GM19372 (cell line): Measurements from ENCODE around the gene AUH.

Experiments
- ATAC-seq: cut with Tn5 transposase; IDR thresholded peaks from one replicate; pipeline ENCODE4 v1.9.1; 2021; ENCODE audit warnings: mild to moderate bottlenecking, low read depth, moderate library complexity; ENCODE audit not compliant: unreplicated experiment

AUH gene

DNA sequence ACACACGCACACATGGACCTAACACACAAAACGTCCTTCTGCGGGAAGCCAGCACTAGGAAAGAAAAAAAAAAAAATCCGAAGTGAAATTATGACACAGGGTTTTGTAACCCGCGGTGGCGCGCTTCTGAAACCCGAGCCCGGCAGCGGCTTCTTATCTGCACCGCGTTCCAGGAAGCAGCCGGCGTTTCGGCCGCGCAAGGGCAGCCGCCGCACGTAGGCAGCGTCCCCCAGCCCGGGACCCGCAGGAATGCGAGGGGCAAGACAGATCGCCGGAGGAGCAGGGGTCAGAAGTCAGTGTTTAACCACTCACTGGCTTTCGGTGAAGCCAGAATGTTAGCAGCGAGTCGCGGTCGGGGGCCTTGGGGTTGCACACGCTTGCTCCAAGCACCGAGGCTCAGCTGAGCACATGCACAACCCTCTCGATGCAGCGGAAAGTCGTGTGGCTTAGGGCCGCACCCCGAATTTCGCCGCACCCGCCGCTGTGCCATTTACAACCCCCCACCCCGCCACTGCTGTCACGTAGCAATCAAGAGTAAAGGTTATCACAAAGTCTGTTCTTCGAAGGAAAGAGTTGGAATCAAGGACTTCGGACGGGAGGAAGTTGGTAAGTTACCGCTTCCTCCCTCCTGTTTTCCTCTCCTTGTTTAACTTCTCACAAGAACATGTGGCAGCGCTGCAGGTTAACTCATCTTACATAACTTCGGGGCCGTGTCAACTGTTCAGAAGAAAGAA, 167.9 kb downstream of the AUH start:
- peak; percentile 46 for ATAC-seq

DNA sequence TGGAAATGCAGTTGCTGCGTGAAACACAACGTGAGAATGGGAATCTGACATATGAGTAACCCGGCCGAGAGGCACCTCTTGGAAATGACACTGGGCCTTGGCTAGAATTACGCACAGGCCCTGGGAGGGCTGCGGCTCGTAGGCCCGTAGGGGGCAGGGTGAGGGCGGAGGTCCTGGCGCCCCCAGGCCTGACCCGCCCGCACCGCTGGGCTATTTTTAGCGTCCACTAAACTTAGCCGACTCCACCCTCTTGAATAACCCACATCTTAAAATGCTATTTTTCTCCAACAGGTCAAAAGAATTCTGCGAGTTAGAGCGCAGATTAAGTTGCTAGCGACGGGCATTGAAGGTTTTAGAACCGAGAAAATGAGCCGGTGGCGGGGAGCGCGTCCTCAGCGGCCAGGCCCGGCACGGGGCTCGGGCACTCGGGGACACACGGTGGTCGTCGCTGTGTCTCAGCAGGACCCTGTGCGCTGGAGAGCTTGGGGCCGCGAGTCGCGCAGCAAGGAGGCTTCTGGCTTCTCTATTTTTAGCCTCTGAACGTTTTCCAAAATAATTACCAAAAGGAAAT, 168.5 kb downstream of the AUH start:
- ATAC-seq, result peak; percentile 47

DNA sequence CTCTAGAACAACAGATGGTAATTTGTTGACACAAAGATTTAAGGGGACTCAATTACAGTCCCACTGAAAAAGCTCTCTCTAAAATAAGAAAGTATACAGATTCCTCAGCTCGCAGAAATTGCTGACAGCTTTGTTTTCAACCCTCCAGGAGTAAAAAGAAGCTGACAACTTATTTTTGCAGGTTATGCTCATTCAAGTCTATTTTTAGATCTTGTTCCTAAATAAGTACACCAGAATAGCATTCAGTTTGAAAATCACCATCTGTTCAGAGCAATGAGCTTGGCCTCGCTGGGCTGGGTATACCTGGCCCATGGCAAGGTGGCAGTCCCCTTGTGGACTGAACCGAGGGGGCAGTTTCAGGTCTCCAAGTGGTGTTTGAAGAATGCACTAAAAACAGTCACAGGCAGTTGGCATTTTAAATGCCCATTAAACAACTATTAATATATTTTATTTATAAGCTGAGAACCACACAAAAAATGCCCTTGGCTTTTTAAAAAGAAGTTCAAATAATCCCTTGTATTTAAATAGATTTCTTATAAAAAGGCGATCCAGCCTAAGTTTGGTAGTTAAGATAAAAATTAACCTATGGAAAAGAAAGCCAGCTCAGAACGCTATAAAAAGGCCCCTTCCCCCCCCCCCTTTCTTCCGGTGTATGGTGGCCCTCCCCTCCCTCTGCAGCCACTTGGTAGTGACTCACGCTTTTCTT, 169.2 kb downstream of the AUH start:
- no peak for ATAC-seq

DNA sequence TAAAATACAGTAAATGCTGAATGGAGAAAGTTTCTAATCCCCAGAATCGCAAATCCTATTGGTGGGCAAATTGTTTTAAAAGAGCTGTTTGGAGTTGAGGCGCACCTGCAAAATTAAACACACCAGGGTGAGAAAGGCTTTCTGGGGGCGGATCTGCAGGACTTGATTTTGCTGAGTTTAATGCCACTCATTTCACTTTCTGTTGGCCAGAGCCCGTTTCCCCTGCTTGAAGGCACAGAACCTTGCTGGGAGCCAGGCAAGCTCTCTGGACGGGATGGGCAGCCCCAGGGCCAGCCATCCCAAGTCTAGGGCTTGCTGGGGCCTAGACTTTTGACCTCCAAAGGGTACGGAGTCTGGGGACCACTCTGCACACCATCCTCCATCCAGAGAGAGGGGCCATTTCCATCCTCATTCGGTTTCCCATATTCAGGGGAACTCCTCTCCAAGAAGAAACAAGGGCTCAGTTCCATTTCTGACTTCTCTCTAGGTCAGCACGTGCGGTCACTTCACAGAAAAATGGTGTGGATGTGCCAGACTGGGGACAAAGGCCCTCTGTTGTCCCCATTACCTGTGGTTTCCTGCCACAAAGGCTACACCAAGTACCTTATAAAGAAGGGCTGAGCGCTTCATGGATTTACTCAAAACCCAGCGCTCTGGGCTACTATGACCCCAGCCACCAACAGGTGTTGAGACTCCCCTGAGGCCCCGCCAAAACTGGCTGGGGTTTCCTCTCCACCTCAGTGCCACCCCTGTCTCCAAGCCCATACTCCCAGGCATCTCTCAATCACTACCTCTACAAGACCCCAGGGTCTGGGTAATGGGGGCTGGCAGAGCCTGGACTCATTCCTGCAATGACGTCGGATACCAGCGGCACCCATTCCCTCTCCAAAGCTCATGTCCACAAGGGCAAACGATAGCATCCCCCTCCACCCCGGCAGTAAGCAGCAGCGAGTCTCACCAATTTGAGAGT, 170.0 kb downstream of the AUH start:
- no peak for ATAC-seq

DNA sequence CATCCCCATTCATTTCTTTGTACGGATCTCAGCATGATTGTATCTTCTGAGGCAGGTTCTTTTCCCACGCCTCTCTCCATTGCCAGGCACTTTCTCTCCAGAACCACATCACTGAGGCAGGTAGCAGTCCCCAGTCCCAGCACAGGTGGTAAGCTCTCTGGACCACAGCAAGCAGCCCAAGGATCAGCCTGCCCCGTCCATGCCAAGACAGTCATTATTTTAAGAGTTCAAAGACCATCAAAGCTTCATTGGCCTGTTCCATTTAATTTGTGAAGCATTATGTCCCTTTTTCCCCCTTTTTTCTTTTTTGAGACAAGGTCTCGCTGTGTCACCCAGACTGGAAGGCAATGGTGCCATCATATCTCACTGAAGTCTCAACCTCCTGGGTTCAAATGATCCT, 171.7 kb downstream of the AUH start:
- no peak for ATAC-seq

DNA sequence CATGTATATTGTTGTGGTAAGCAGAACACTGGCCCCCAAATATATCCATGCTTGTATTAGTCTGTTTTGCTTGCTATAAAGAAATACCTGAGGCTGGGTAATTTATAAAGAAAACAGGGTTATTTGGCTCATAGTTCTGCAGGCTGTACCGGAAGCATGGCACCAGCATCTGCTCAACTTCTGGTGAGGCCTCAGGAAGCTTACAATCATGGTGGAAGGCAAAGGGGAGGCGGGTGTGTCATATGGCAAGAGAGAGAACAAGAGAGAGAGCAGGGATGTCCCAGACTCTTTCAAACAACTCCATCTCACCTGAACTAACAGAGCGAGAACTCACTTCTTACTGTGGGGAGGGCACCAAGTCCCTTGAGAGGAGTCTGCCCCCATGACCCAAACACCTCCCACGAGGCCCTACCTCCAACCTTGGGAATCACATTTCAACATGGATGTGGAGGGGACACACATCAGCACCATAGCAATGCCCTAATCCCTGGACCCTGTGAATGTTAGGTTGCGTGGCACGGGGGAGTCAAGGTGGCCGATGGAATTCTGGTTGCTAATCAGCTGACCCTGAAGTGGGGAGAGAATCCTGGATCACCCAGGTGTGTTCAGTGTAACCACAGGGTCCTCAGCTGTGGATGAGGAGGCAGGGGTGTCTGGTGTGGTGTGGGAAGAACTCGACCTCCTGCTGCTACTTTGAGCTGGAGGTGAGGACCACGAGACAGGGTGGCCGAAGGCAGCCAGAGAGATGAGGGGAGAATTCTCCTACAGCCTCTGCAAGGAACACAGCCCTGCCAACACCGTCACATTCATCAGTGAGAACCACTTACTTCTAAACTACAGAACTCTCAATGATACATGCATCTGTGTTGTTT, 172.8 kb downstream of the AUH start:
- no peak for ATAC-seq

DNA sequence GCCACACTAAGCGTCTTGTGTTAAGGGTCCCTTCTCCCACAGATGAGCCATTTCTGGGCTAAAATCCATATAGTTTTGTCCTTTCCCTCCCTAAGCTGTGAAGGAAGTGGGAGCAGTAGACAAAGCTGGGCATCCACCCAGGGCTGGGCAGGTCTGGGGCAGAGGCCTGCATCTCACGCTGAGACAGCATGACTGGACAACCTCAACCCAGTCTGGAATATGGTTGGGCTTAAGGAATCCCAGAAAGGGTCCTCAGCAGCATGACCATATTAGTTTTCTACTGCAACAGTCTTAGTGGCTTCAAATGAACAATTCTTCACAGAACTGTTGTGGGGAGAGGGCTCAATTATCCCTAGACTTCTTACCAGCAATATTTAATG, 173.8 kb downstream of the AUH start:
- ATAC-seq, result no peak

DNA sequence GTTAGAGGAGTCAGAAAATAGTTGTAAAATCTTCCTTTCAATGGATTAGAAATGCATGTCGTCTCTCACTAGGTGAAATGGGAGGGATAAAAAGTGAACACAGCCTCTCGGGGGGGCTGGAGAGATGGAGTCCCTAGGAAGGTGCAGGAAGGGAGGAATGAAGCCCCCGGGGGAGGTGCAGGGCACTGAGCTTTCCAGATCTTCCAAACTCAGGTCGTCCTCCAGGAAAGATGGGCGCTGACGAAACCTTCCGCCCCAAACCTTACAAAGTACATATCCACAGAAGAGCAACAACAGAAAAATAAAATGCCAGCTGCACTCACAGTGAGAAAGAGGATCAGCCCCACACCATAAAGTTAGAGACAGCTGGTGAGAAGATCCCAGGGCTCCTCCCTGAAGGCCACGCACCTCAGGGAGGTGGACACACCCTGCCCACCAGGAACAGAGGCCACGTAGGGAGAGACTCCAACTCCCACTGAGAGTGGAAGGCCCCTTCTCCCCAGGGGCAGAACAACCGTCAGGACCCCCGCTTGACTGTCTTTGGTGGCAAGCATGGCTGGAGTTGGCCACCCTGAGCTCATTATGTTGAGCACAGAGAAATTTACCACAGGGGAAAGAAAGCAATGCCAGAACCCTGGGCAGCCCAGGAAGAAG, 174.3 kb downstream of the AUH start:
- ATAC-seq, result no peak

DNA sequence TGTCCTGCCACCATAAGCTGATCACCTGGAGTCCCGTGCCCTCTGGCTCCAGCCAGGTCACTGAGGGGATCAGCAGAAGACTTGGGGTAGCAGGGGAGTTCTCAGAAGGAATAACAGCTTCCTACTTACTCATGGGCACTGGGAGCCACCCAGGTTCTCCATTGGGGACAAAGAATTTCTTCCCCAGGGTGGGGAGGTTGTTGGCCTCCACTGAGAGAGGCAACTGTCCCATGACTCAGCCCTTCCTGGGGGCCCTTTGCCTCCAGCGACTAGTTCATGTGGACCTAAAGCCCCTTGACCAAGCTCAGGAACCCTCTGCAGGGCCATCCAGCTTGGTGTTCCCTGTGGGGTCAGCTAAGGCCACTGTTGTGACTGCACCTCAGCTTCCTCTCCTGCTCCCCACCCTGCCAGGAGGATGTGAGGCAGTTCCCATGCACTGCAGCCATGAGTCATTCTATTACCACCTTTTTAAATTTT, 175.0 kb downstream of the AUH start:
- ATAC-seq, result no peak

DNA sequence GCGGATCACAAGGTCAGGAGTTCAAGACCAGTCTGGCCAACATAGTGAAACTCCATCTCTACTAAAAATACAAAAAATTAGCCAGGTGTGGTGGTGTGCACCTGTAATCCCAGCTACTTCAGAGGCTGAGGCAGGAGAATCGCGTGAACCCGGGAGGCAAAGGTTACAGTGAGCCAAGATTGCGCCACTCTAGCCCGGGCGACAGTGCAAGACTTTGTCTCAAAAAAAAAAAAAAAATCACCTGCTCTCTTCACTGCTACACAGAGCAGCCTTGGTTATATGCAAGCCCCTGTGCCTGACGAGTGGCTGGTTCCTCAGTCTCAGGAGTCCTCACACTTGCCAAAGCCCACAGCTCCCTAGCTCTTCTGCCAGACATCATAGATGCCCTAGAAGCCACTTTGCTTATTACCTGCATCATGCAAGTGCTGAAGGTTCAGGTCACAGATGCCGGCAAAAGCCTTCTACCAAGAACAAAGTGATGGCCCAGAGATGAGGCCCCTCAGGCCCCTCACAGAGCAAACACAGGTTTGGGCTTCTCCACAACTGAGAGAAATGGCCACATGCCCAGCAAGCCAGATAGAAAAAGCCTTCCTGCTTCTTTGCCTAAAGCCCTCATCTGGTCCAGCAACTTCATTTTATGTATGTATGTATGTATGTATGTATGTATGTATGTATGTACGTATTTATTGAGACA, 176.4 kb downstream of the AUH start:
- ATAC-seq, result no peak

DNA sequence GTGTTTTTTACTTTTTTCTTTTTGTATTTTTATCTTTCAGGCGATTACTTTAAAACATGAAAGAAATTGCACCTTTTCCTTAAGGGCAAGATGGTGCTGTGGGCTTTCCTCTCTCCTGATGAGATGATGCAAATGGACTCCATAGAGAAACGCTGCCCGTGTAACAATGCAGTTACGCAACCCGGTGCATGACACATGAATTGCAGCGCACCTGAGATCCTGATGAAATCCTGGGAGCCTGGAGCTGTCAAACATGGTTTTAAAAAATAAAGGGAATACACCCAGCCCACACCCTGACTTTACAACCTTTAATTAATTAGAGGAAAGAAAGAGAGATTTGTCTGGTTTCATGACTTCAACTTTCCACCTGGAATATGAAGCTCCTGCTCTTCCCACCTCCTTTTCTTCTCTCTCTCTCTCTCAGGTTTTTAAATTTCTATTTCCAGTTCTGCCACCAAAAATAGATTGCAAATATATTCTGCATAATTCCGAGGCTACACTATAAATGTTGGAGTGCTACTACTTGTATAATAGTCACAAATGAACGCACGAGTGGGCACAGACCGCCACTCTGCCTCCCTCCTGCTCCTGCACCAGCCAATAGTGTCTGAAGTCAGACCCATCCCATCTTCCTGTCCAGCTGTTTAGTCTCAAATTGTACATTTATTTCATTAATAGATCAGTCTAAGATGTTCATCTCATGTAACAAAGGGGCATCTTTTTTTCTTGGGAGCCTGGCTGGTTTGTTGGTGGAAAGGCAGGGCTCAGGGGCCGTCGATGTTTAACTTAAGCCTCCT, 179.1 kb downstream of the AUH start:
- no peak for ATAC-seq

DNA sequence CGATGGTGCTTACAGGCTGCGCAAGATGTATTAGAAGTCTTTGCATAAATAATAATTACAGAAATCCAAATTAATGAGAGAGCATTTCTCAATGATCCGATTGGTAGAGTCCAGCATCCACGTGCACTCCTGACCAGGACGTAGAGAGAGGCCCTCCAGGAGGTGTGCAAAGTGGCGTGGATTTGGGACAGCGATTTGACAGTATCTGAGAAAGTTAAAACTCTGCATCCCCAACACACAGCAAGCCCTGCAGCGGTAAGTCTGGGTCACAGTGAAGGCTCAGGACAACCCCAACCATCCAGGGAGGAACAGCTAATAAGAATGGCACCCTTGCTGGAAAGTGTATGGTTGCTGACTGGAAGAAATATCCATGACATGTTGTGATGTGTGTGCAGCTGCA, 180.2 kb downstream of the AUH start:
- ATAC-seq, result no peak

DNA sequence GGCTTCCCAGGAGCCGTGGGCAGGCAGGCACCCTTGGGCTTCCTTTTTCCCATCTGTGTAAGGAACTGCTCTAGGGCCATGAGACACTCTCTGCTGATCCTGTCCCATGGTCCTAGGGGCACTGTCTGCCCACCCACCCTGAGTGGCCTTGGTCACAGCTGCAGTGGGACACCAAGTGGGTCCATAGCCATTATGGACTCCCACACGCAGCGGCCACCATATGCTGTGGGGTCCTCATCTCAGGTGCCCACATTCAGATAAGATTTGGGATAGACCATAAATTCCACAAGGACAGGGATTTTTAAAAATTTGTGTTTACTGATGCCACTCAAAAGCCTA, 180.8 kb downstream of the AUH start:
- no peak for ATAC-seq

DNA sequence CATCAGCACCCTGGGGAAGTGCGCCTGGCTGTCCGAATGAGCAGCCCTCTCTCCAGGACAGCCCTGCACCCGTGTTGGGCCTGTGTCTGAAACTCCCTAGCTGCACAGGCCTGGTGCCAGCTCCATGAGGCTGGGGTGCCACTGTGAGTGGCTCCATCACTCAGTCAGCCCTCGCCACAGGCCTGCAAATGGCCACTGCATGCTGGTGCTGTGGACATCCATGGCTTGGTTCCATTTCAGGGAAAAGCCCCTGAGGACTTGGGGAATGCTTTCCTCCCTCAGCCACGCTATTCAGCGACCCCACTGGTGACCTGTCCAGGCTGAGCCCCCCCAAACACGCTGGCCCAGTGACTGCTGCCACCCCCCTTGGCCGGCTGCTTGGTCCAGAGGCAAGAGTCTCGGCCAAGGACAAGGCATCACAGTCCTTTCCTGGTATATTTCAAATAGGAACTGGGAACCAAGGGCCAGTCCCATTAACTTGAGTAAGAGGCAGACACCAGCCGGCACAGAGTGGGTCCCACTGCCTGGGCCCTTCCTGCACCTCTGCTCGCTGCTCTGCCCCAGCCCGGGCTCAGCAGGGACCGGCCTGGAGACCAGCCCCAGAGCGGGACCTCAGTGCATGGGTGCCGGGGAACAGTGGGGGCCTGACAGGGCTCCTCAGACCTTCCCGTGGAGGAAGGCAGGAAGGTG, 181.3 kb downstream of the AUH start:
- ATAC-seq, result no peak

DNA sequence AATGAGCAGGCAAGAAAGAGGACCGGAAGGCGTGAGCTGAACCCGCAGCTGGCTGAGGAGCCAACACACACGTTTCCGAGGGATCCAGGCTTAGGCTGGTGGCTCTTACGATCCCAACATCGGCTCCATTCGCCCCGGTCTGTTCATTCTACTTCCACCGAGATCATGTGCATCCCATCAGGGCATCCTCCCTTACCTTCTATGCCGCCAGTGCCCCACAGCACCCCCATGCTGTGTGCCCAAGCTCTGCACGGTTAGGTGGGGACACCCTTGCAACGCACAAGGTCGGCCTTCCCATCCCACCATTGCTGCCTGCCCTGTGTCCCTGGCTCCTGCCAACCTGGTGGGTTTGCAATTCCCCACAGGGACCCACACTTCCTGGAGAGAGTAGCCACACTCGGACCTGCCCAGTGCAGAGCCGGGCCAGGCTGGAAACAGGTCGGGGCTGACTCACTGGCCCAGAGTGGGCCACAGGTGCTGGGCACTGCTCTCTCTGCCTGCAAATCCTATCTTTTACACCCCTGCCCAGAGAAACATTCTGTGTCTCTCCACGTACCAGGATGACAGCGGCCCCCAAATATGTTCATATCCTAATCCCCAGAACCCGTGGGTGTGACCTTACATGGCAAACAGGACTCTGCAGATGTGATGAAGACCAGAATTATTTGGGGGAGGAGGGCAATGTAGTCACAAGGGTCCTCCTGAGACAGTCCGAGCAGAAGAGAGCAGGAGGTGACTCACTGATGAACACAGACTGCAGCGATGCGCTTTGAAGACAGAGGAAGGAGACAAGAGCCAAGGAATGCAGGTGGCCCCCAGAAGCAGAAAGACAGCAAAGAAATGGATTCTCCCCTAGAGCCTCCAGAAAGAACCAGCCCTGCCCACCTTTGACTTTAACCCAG, 182.2 kb downstream of the AUH start:
- ATAC-seq, result no peak
